22Rv1 (cell line): ENCODE data around the gene SH3PXD2A.

Source experiments
- H3K27ac ChIP-seq: fragments of 450-650 bp; 2 replicates; pipeline ENCODE4 v1.5.1; 2017
- ZFX ChIP-seq: fragments of 450-650 bp; IDR thresholded peaks from 2 replicates; pipeline ENCODE4 v1.6.1; 2017; ENCODE audit warnings: antibody characterized with exemption, borderline replicate concordance
- TF ChIP-seq, protein P1 (sequence below): fragments of 450-650 bp; IDR thresholded peaks from 2 replicates; pipeline ENCODE4 v1.5.1; 2017; ENCODE audit warnings: mild to moderate bottlenecking

The SH3PXD2A gene

GRCh38 chr10:103557455-103557854 lies 297.9 kb downstream of the SH3PXD2A start:
- TF ChIP-seq, protein P1, sequence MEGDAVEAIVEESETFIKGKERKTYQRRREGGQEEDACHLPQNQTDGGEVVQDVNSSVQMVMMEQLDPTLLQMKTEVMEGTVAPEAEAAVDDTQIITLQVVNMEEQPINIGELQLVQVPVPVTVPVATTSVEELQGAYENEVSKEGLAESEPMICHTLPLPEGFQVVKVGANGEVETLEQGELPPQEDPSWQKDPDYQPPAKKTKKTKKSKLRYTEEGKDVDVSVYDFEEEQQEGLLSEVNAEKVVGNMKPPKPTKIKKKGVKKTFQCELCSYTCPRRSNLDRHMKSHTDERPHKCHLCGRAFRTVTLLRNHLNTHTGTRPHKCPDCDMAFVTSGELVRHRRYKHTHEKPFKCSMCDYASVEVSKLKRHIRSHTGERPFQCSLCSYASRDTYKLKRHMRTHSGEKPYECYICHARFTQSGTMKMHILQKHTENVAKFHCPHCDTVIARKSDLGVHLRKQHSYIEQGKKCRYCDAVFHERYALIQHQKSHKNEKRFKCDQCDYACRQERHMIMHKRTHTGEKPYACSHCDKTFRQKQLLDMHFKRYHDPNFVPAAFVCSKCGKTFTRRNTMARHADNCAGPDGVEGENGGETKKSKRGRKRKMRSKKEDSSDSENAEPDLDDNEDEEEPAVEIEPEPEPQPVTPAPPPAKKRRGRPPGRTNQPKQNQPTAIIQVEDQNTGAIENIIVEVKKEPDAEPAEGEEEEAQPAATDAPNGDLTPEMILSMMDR = no peak
- no peak for TF ChIP-seq ZFX
- H3K27ac ChIP-seq = no peak overlapping the region; the same call in 1 of the 2 replicates

DNA sequence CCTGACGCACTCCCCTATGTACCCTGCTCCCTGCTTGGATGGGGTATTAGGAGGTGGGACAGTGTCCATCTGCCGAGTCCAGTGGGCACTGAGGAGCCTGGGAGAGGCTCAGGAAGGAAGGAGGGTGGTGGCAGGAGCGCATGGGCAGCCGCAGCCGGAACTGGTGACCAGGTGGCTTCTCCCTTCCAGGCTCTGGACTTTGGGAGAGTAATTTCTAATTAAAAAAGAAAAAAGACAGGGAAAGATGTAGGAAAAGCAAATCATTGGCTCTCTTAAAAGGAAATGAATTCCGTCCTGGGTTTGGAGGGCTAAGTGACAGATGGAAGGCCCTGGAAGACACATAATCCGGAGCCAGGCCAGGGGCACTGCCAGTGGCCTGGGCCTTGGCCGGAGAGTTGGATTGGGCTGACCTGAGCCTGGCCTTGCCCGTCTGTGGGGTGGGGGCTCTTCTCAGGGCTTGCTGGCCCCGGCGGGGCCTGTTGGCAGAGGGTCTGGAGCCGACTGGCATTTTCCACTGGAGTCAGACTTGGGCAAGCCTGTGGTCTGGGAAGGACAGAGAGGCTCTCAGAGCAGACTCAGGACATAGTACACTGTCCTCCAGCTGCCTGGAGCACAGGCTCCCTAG lies 298.9 kb downstream of the SH3PXD2A start:
- H3K27ac ChIP-seq = peak overlapping the region; percentile 60; the same call in 1 of the 2 replicates
- TF ChIP-seq, protein P1 = no peak
- no peak for TF ChIP-seq ZFX

GRCh38 chr10:103555712-103556111 lies 299.7 kb downstream of the SH3PXD2A start:
- peak overlapping the region; percentile 60 for H3K27ac ChIP-seq
- no peak for TF ChIP-seq ZFX
- TF ChIP-seq, protein P1 = no peak

- peak overlapping the region; percentile 60 for H3K27ac ChIP-seq
- TF ChIP-seq, protein P1 = no peak
- TF ChIP-seq ZFX = no peak
Observed at GRCh38 chr10:103555325-103555649, 300.1 kb downstream of the SH3PXD2A start.

- H3K27ac ChIP-seq = peak overlapping the region; percentile 60
- TF ChIP-seq, protein P1 = no peak
- no peak for TF ChIP-seq ZFX
Observed at GRCh38 chr10:103554488-103555324, 300.7 kb downstream of the SH3PXD2A start.

DNA sequence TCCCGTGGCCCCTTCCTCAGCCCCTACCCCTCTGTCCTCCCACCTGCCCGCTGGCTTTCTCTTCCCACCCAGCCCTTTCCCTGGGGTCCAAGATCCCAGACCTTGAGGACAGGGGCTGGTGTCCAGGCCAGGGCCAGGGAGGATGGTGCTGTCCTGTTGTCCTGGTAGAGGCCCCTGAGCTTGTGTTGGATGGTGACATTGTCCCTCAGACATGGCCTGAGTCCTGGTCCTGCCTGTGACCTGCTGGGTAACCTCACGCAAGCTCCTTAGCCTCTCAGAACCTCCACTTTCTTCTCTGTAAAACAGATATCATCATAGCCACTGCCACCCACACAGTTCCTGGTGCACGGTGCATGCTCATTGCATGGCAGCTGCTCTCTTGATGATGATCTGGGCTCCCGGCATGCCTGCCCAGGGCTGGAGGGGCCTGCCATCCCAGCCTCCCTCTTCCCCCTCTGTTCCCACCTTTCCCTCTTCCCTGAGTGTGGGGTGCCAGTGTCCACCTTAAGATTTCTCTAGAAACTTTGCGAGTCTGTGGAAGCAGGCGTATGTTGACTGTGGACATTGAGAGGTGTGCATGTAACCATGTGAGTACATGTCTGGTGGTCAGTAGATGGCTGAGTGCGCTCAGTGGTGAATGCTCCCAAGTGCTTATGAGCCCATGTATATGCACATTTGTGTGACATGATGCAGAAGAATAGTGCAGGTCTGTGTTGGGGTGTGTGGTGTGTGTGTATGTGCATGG lies 301.5 kb downstream of the SH3PXD2A start:
- H3K27ac ChIP-seq = peak overlapping the region; percentile 60
- no peak for TF ChIP-seq ZFX
- TF ChIP-seq, protein P1 = no peak
